Suprapubic skin (tissue), 3 donors: Measurements from ENCODE around the gene ADARB1.

Experiments used
- CTCF ChIP-seq, 2 donors: fragments of 200-600 bp in 1 of 2; fragments of 450-650 bp in 1 of 2; sonication (generic) in 1 of 2; IDR thresholded peaks; one replicate each; pipeline ENCODE4 v1.5.1; 2016 to 2019; ENCODE audit warnings: antibody characterized with exemption in 2 of 2, mild to moderate bottlenecking in 1 of 2, moderate library complexity in 1 of 2
- POLR2A ChIP-seq, 2 donors: fragments of 450-650 bp; IDR thresholded peaks; one replicate each; pipeline ENCODE4 v1.6.1; 2017; ENCODE audit warnings: antibody characterized with exemption in 2 of 2, mild to moderate bottlenecking in 2 of 2, moderate library complexity in 2 of 2

DNA sequence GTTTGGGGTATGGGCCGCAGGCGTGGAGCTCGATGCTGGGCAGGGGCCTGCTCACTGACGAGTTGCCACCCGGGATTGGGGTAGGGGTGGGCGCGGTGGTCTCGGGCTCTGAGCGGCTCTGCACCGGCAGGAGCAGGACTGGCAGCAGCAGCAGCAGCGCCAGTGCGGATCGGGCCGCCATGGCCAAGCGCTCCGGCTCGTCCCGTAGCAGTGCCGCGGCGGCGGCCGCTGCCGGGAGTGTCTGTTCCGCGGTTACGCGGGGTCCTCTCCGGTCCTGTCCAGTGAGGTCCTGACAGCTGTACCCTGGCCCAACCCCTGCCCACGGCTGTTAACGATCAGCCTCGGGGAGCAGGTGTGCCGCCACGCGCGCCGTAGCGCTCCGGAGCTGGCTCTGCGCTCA, 26.5 kb downstream of the ADARB1 start:
- no peak for TF ChIP-seq POLR2A (IDR thresholded peaks at IDR 0.05)
- no peak for TF ChIP-seq CTCF (IDR thresholded peaks at IDR 0.05)
